IPS DF 6.9 (cell line): ENCODE data around the gene TRPM6.
"Not testable (repeated sequence)": the region's sequence is repeated elsewhere in the genome, so short reads cannot be mapped to it uniquely, and the experiment has no call there.

Experiments
- DNase-seq: peaks from one replicate; pipeline ENCODE4 v3.0.0-alpha.2; 2013; ENCODE audit warnings: low read depth, low spot score
- H3K27ac ChIP-seq: one replicate; pipeline ENCODE4 v1.5.1; 2013; ENCODE audit warnings: low read length, control low read depth
- H3K27me3 ChIP-seq: 2 replicates; pipeline ENCODE4 v1.6.1; 2013; ENCODE audit warnings: mild to moderate bottlenecking, low read length; ENCODE audit not compliant: control insufficient read depth, insufficient read depth
- H3K36me3 ChIP-seq: 2 replicates; pipeline ENCODE4 v1.6.1; 2013; ENCODE audit warnings: low read length; ENCODE audit not compliant: control insufficient read depth, insufficient read depth
- H3K4me1 ChIP-seq: 2 replicates; pipeline ENCODE4 v1.6.1; 2013; ENCODE audit warnings: low read length; ENCODE audit not compliant: control insufficient read depth, insufficient read depth
- H3K4me3 ChIP-seq: 2 replicates; pipeline ENCODE4 v1.5.1; 2013; ENCODE audit warnings: mild to moderate bottlenecking, low read length
- H3K9me3 ChIP-seq: 2 replicates; pipeline ENCODE4 v1.6.1; 2013; ENCODE audit warnings: low read length, inconsistent platforms; ENCODE audit not compliant: control insufficient read depth, insufficient read depth
- WGBS: extraction: QIAGEN DNeasy Blood & Tissue Kit; methylation state at CpG from one replicate; pipeline ENCODE4 v1.1.7; 2013; ENCODE audit warnings: mixed read lengths, missing lambda C conversion rate; ENCODE audit not compliant: insufficient read length, insufficient coverage; 5-methylcytosine and 5-hydroxymethylcytosine counted together

The TRPM6 gene

DNA sequence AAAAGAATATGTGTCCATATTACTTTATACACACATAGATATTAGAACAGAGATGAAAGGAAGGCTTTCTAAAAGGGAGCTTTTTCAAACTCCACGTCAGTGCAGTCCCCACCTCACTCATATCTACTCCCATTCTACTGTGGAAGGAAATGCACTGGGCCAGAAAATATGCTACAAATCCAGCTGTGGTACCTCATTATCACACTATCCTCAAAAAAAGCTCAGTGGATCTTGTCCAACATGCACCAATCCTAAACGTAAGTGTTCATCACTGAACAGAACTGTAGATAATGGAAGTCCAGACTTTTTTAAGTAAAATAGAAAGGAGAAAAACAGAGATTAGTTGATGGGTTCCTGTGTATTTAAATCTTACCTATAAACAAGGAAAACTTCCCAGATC lies 27.9 kb downstream of the TRPM6 start:
- Histone ChIP-seq H3K4me3 (no peak overlapping the region), H3K9me3 (no peaks in the 10 kb centered on the region), H3K4me1 (no peaks in the 10 kb centered on the region), H3K27ac (no peak overlapping the region), H3K27me3 (no peaks in the 10 kb centered on the region), H3K36me3 (no peaks in the 10 kb centered on the region)
- WGBS: no CpG with 5 or more reads among the region's 2 CpGs
- no peak for DNase-seq

DNA sequence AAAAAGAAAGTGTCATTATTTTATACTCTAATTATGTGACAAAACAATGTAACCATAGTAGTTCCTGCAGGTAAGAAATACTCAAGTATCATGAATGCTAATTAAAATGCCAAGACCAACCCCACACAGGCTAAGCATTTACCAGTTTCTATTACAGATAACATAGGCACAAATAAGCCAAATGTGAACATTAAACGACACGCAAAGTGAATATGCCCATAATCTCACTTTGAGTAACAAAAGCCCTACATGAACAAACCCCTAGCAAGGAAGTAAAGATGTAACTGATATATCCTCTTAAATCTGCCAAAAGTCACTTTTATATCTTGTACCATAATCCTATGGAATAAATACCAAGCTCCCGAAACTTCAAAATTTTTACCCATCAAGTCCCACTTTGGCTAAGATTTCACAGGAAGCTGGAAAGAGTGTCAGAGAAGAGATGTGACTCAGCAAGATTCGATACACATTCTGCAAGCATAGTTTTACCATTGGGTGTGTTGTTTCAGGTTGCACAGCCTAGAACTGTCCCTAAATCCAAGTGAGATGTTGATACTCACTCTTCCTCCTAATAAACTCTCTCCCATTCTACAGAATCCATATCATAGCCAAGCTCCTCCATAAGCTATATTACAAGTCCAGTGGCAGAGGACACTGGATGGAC lies 28.8 kb downstream of the TRPM6 start:
- WGBS: no CpG with 5 or more reads among the region's 4 CpGs
- Histone ChIP-seq H3K27ac (no peak overlapping the region), H3K9me3 (no peaks in the 10 kb centered on the region), H3K4me1 (no peaks in the 10 kb centered on the region), H3K36me3 (no peaks in the 10 kb centered on the region), H3K27me3 (no peaks in the 10 kb centered on the region), H3K4me3 (no peak overlapping the region)
- no peak for DNase-seq

DNA sequence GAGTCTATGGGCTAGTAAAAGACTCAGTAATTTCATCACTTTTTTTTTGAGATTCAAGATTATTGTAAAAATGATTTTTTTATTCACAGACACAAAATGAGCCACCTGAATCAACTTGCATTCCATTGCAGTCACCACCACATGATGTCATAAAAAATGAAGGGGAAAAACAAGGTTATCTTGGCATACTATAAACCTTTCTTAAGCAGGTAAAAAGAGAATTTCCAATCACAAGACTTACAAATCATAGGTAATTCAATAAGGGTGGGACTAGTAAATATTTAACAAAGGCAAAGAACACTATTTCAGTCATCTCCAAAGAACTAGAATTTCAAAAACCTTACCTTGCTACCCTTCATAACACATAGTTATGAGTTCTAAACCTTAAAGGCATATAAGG lies 30.7 kb downstream of the TRPM6 start:
- no peaks in the 10 kb centered on the region for H3K9me3 ChIP-seq
- no peak for DNase-seq

GRCh38 chr9:74855072-74855471 lies 32.6 kb downstream of the TRPM6 start:
- DNase-seq: no peak
- Histone ChIP-seq H3K27me3 (no peaks in the 10 kb centered on the region), H3K27ac (no peak overlapping the region), H3K4me1 (no peaks in the 10 kb centered on the region), H3K9me3 (no peaks in the 10 kb centered on the region), H3K36me3 (no peaks in the 10 kb centered on the region), H3K4me3 (no peak overlapping the region)
- WGBS: 100% methylated on average over 2 of the region's 6 CpGs

More for the DNA sequence above, 30.7 kb downstream of the TRPM6 start:
- H3K4me1 ChIP-seq: no peaks in the 10 kb centered on the region
- H3K36me3 ChIP-seq: no peaks in the 10 kb centered on the region
- H3K4me3 ChIP-seq: no peak overlapping the region
- no peak overlapping the region for H3K27ac ChIP-seq
- H3K27me3 ChIP-seq: no peaks in the 10 kb centered on the region

- not testable (repeated sequence) for H3K27me3 ChIP-seq, H3K36me3 ChIP-seq, H3K4me3 ChIP-seq, H3K27ac ChIP-seq, H3K9me3 ChIP-seq, DNase-seq, H3K4me1 ChIP-seq
- WGBS: no CpG with 5 or more reads among the region's 36 CpGs
Observed at GRCh38 chr9:74853024-74853423, 34.7 kb downstream of the TRPM6 start.

DNA sequence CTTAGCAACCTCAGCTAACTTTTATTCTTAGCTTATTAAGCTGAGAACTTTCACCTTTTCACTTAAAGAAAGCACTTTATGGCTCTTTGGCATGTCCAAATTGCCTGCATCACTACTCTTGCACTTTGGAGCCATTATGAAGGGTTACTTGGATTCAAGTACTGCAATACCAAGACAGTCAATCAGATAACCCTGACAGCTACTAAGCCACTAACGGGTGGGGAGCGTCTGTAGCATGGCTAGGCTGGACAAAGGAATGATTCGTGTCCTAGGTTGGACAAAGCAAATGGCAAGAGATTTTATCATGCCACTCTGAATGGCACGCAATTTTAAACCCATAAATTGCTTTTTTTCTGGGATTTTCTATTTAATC lies 39.6 kb downstream of the TRPM6 start:
- Histone ChIP-seq H3K4me3 (no peak overlapping the region), H3K9me3 (no peaks in the 10 kb centered on the region), H3K27ac (no peak overlapping the region), H3K4me1 (no peaks in the 10 kb centered on the region), H3K27me3 (no peaks in the 10 kb centered on the region), H3K36me3 (no peaks in the 10 kb centered on the region)
- no peak for DNase-seq
- no CpG with 5 or more reads among the region's 4 CpGs for WGBS

- no CpG with 5 or more reads among the region's 5 CpGs for WGBS
- H3K36me3 ChIP-seq: no peaks in the 10 kb centered on the region
- H3K4me3 ChIP-seq: no peak overlapping the region
- no peak overlapping the region for H3K27ac ChIP-seq
- H3K9me3 ChIP-seq: no peaks in the 10 kb centered on the region
- no peaks in the 10 kb centered on the region for H3K4me1 ChIP-seq
- H3K27me3 ChIP-seq: no peaks in the 10 kb centered on the region
- DNase-seq: no peak
Observed at GRCh38 chr9:74847478-74848152, 40.1 kb downstream of the TRPM6 start.

DNA sequence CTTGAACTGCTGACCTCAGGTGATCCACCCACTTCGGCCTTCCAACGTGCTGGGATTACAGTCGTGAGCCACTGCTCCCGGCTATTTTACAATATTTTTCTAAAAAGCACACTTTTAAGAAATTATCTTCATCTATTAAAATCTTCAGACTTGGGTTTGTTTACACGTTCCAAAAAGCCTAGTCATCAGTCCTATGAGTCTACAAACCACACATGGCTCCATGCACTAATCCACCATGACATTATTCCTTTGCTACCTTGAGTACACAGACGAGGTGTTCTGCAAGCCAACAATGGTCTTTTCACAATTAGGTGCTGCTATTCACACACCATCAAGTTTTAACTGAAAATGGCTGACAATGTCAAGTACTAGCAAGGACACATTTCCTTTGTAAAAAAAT lies 41.0 kb downstream of the TRPM6 start:
- Histone ChIP-seq H3K27ac (no peak overlapping the region), H3K9me3 (no peaks in the 10 kb centered on the region), H3K4me3 (no peak overlapping the region), H3K27me3 (no peaks in the 10 kb centered on the region), H3K36me3 (no peaks in the 10 kb centered on the region), H3K4me1 (no peaks in the 10 kb centered on the region)
- no peak for DNase-seq
- no CpG with 5 or more reads among the region's 6 CpGs for WGBS

- Histone ChIP-seq H3K4me1 (no peaks in the 10 kb centered on the region), H3K27me3 (no peaks in the 10 kb centered on the region), H3K9me3 (no peaks in the 10 kb centered on the region), H3K27ac (no peak overlapping the region), H3K36me3 (no peaks in the 10 kb centered on the region), H3K4me3 (no peak overlapping the region)
- DNase-seq: no peak
- no CpG with 5 or more reads among the region's 4 CpGs for WGBS
Observed at GRCh38 chr9:74838351-74838750, 49.4 kb downstream of the TRPM6 start.

DNA sequence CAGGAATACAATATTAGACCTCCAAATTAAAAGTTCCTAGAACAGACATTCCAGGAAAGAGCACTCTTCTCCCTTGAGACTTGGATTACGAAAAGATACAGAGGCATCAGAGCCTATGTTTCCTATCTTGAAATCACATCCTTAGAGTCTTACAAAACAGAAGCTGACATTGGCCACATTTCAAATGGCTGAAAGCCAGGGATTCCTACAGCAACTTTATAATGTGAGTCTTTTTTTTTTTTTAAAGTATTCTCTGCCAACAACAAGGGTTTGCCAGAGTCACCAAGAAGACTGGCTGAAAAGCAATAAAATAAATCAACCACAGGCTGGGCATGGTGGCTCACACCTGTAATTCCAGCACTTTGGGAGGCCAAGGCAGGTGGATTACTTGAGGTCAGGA lies 63.1 kb downstream of the TRPM6 start:
- no peaks in the 10 kb centered on the region for H3K27me3 ChIP-seq
- no CpG with 5 or more reads among the region's 1 CpG for whole genome bisulfite sequencing

GRCh38 chr9:74821636-74822035 lies 66.1 kb downstream of the TRPM6 start:
- DNase-seq: no peak
- no peaks in the 10 kb centered on the region for H3K27me3 ChIP-seq
- H3K4me1 ChIP-seq: 0 out of 2 replicates have a peak, but pooled peaks cover 4% of the 10 kb centered on the region
- H3K36me3 ChIP-seq: no peaks in the 10 kb centered on the region
- no peak overlapping the region for H3K27ac ChIP-seq
- H3K4me3 ChIP-seq: no peak overlapping the region
- H3K9me3 ChIP-seq: no peaks in the 10 kb centered on the region
- no CpG with 5 or more reads among the region's 8 CpGs for WGBS

More for the DNA sequence above, 63.1 kb downstream of the TRPM6 start:
- Histone ChIP-seq H3K36me3 (no peaks in the 10 kb centered on the region), H3K9me3 (no peaks in the 10 kb centered on the region), H3K4me1 (0 out of 2 replicates have a peak, but pooled peaks cover 4% of the 10 kb centered on the region), H3K4me3 (no peak overlapping the region), H3K27ac (no peak overlapping the region)
- no peak for DNase-seq
